Calu3 (cell line): ENCODE measurements around the gene MRPL43. TPM values are rescaled to one million over a fixed set of nuclear protein-coding genes. Genes with fewer than 3 reads are reported as not detected.

ENCODE experiments used
- BruUV-seq: library from RNA; stranded (reverse); fragments of 400-500 nt; replicated peaks from 2 replicates; lab custom pipeline; 2021; lab: Mats Ljungman, UMichigan
- CTCF ChIA-PET: fragments of 300-600 bp; sonication (Branson Sonifier 250); formaldehyde crosslinking; loops from one replicate; lab custom pipeline; 2022; ENCODE audit warnings: antibody characterized with exemption; lab: Charles Lee
- DNase-seq: peaks from one replicate; pipeline ENCODE4 v3.0.0; 2022
- H3K27ac Mint-ChIP-seq: one replicate; pipeline ENCODE4 v1.8.0; 2022; ENCODE audit warnings: mixed read lengths; ENCODE audit not compliant: unreplicated experiment
- H3K27me3 Mint-ChIP-seq: one replicate; pipeline ENCODE4 v1.8.0; 2022; ENCODE audit warnings: mixed read lengths; ENCODE audit not compliant: unreplicated experiment
- H3K36me3 Mint-ChIP-seq: one replicate; pipeline ENCODE4 v1.8.0; 2022; ENCODE audit warnings: mild to moderate bottlenecking, moderate library complexity, mixed read lengths; ENCODE audit not compliant: insufficient read depth, unreplicated experiment
- H3K4me1 Mint-ChIP-seq: one replicate; pipeline ENCODE4 v1.8.0; 2022; ENCODE audit warnings: mild to moderate bottlenecking, low read depth, mixed read lengths; ENCODE audit not compliant: unreplicated experiment
- H3K4me3 Mint-ChIP-seq: one replicate; pipeline ENCODE4 v1.8.0; 2022; ENCODE audit warnings: mild to moderate bottlenecking, low read depth, moderate library complexity, mixed read lengths; ENCODE audit not compliant: unreplicated experiment
- H3K9me3 Mint-ChIP-seq: one replicate; pipeline ENCODE4 v1.8.0; 2022; ENCODE audit warnings: low read depth, mixed read lengths; ENCODE audit not compliant: unreplicated experiment
- CTCF ChIP-seq: fragments of 200-600 bp; IDR thresholded peaks from one replicate; pipeline ENCODE4 v1.8.0; 2022; ENCODE audit warnings: antibody characterized with exemption; ENCODE audit not compliant: unreplicated experiment
- intact Hi-C: fragments of 100-400 bp; cut with micrococcal nuclease; formaldehyde crosslinking; loops from one replicate; pipeline ENCODE4 v1.10.0; 2022; ENCODE audit not compliant: unreplicated experiment
- total RNA-seq: library from RNA; stranded (reverse); gene quantifications from 2 replicates; pipeline ENCODE4 v1.2.3, GENCODE V29; 2022

Gene MRPL43
- total RNA-seq, 1 experiment from 2014 or later: 44.7 TPM

DNA sequence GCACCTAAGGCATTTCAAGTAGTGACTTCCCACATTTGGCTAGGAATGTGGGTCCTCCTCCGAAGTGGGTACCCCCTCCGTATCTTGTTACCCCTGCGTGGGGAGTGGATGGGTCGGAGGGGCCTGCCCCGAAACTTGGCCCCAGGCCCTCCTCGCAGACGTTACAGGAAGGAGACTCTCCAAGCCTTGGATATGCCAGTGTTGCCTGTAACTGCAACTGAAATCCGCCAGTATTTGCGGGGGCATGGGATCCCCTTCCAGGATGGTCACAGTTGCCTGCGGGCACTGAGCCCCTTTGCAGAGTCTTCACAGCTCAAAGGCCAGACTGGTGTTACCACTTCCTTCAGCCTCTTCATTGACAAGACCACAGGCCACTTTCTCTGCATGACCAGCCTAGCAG lies 869 bp upstream of the MRPL43 start:
- Mint-ChIP-seq H3K4me1 (no peaks in the 10 kb centered on the region), H3K27ac (peak overlapping the region; percentile 94), H3K4me3 (peak overlapping the region; percentile 98), H3K27me3 (no peaks in the 10 kb centered on the region), H3K36me3 (peaks cover 35% of the 10 kb centered on the region), H3K9me3 (no peaks in the 10 kb centered on the region)
- DNase-seq: no peak
- TF ChIP-seq CTCF: no peak
- BruUV-seq: TSS peak; percentile 71
- intact Hi-C loops: no loop called here
- CTCF ChIA-PET: interaction anchor here (0.5 kb wide), 1 partner anchor 14 kb away, joined by 3 read pairs; no protein-coding TSS in a partner anchor

DNA sequence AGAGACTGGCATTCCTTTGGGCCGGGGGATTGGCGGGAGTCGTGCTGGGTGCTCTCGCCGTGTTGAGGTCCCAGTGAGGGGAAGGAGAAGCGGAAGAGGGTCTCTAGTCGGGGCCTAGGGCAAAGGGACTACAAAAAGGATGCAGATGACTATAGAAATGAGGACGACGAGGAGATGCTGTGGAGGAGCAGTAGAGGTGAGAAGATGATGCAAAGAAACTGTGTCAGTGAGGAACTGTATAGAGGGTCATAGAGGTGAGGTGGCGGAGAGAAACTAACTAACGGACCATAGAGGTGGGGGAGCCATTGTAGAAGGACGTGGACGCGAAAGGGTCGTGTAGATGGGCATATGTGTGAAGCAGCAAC lies 370 bp upstream of the MRPL43 start:
- Mint-ChIP-seq H3K36me3 (peaks cover 35% of the 10 kb centered on the region), H3K27me3 (no peaks in the 10 kb centered on the region), H3K4me1 (no peaks in the 10 kb centered on the region), H3K27ac (peak overlapping the region; percentile 94), H3K4me3 (peak overlapping the region; percentile 98), H3K9me3 (no peaks in the 10 kb centered on the region)
- no peak for DNase-seq
- intact Hi-C loops: no loop called here
- BruUV-seq: no TSS peak
- TF ChIP-seq CTCF: no peak
- CTCF ChIA-PET: interaction anchor here (0.8 to 0.9 kb wide), 2 partner anchors 18 to 27 kb away, joined by 3 read pairs; partner anchors contain the start of gene SEMA4G

- no peaks in the 10 kb centered on the region for H3K4me1 Mint-ChIP-seq
- intact Hi-C loops: no loop called here
- BruUV-seq: TSS peak; percentile 90
- H3K9me3 Mint-ChIP-seq: no peaks in the 10 kb centered on the region
- CTCF ChIA-PET: no interaction called here
- peaks cover 33% of the 10 kb centered on the region for H3K36me3 Mint-ChIP-seq
- peak overlapping the region; percentile 98 for H3K4me3 Mint-ChIP-seq
- H3K27me3 Mint-ChIP-seq: no peaks in the 10 kb centered on the region
- DNase-seq: no peak
- H3K27ac Mint-ChIP-seq: no peak overlapping the region
- TF ChIP-seq CTCF: no peak
Observed at GRCh38 chr10:100986623-100986951, 710 bp downstream of the MRPL43 start.

GRCh38 chr10:100985336-100985735 lies 2.0 kb downstream of the MRPL43 start:
- Mint-ChIP-seq H3K27me3 (no peaks in the 10 kb centered on the region), H3K36me3 (peaks cover 21% of the 10 kb centered on the region), H3K27ac (no peak overlapping the region), H3K4me3 (no peak overlapping the region), H3K4me1 (no peaks in the 10 kb centered on the region), H3K9me3 (no peaks in the 10 kb centered on the region)
- intact Hi-C loops: no loop called here
- TF ChIP-seq CTCF: no peak
- DNase-seq: no peak
- CTCF ChIA-PET: interaction anchor here (0.8 kb wide), 1 partner anchor 51 kb away, joined by 3 read pairs; no protein-coding TSS in a partner anchor
- no TSS peak for BruUV-seq
